HG03139 (cell line): ENCODE measurements around the gene ADK.
"Not testable (repeated sequence)": the region's sequence is repeated elsewhere in the genome, so short reads cannot be mapped to it uniquely, and the experiment has no call there.

Experiments
- ATAC-seq: cut with Tn5 transposase; IDR thresholded peaks from one replicate; pipeline ENCODE4 v1.9.1; 2021; ENCODE audit not compliant: unreplicated experiment

Gene ADK

GRCh38 chr10:74150990-74151878 lies at the start of gene ADK:
Gene ADK (plus strand): TSS chr10:74151221. CDS start chr10:74151279, 58 bp downstream.
- peak; percentile 83 for ATAC-seq

GRCh38 chr10:74103560-74104258 lies 47.3 kb upstream of the ADK start:
- no peak for ATAC-seq

- ATAC-seq = no peak
Measured at GRCh38 chr10:74104480-74104879, 46.5 kb upstream of the ADK start.

- no peak for ATAC-seq
Measured at GRCh38 chr10:74104996-74105395, 46.0 kb upstream of the ADK start.

GRCh38 chr10:74107391-74107790 lies 43.6 kb upstream of the ADK start:
- ATAC-seq = no peak

GRCh38 chr10:74109452-74109851 lies 41.6 kb upstream of the ADK start:
- ATAC-seq = no peak

GRCh38 chr10:74110120-74110519 lies 40.9 kb upstream of the ADK start:
- no peak for ATAC-seq

GRCh38 chr10:74111799-74112198 lies 39.2 kb upstream of the ADK start:
- ATAC-seq = no peak

GRCh38 chr10:74113546-74113945 lies 37.5 kb upstream of the ADK start:
- ATAC-seq = no peak

- ATAC-seq = no peak
Measured at GRCh38 chr10:74114041-74114448, 37.0 kb upstream of the ADK start.

- no peak for ATAC-seq
Measured at GRCh38 chr10:74117738-74118137, 33.3 kb upstream of the ADK start.

- ATAC-seq = no peak
Measured at GRCh38 chr10:74118804-74119203, 32.2 kb upstream of the ADK start.

GRCh38 chr10:74120911-74121310 lies 30.1 kb upstream of the ADK start:
- ATAC-seq = no peak

- no peak for ATAC-seq
Measured at GRCh38 chr10:74121368-74121767, 29.7 kb upstream of the ADK start.

GRCh38 chr10:74122060-74122459 lies 29.0 kb upstream of the ADK start:
- no peak for ATAC-seq

- ATAC-seq = no peak
Measured at GRCh38 chr10:74123081-74123480, 27.9 kb upstream of the ADK start.

GRCh38 chr10:74133923-74134820 lies 16.8 kb upstream of the ADK start:
- ATAC-seq = no peak

GRCh38 chr10:74135452-74135851 lies 15.6 kb upstream of the ADK start:
- ATAC-seq = no peak

- ATAC-seq = no peak
Measured at GRCh38 chr10:74137992-74138391, 13.0 kb upstream of the ADK start.

- ATAC-seq = not testable (repeated sequence)
Measured at GRCh38 chr10:74138596-74138995, 12.4 kb upstream of the ADK start.

- ATAC-seq = no peak
Measured at GRCh38 chr10:74139981-74140380, 11.0 kb upstream of the ADK start.
